NCI-H510A treated with DMSO at 0.1 percent for 48 hours (cell line): ENCODE results near the gene ENTHD1.
A peak's percentile ranks its signal among the peaks of the same experiment; 100 is the strongest.

Source experiments
- DNase-seq: peaks from one replicate; lab custom pipeline; 2025; lab: John Stamatoyannopoulos, UW

Gene ENTHD1

GRCh38 chr22:39715778-39716495, 177.6 kb downstream of the ENTHD1 start:
- DNase-seq: no peak

- no peak for DNase-seq
Measured at GRCh38 chr22:39714321-39714720, 179.2 kb downstream of the ENTHD1 start.

GRCh38 chr22:39713799-39714290, 179.7 kb downstream of the ENTHD1 start:
- no peak for DNase-seq

GRCh38 chr22:39712751-39713525, 180.6 kb downstream of the ENTHD1 start:
- no peak for DNase-seq

GRCh38 chr22:39712081-39712480, 181.5 kb downstream of the ENTHD1 start:
- DNase-seq: no peak

GRCh38 chr22:39710380-39711150, 183.0 kb downstream of the ENTHD1 start:
- no peak for DNase-seq

GRCh38 chr22:39707816-39708215, 185.7 kb downstream of the ENTHD1 start:
- no peak for DNase-seq

- DNase-seq: no peak
Measured at GRCh38 chr22:39707351-39707750, 186.2 kb downstream of the ENTHD1 start.

GRCh38 chr22:39706376-39707140, 187.0 kb downstream of the ENTHD1 start:
- no peak for DNase-seq

- DNase-seq: no peak
Measured at GRCh38 chr22:39705386-39705785, 188.2 kb downstream of the ENTHD1 start.

GRCh38 chr22:39703928-39704639, 189.5 kb downstream of the ENTHD1 start:
- DNase-seq: no peak

GRCh38 chr22:39703091-39703490, 190.5 kb downstream of the ENTHD1 start:
- DNase-seq: no peak

GRCh38 chr22:39700565-39700964, 193.0 kb downstream of the ENTHD1 start:
- no peak for DNase-seq

GRCh38 chr22:39699631-39700360, 193.8 kb downstream of the ENTHD1 start:
- peak; percentile 89 for DNase-seq

GRCh38 chr22:39697790-39698430, 195.7 kb downstream of the ENTHD1 start:
- DNase-seq: no peak

- DNase-seq: no peak
Measured at GRCh38 chr22:39693943-39694500, 199.5 kb downstream of the ENTHD1 start.
